ENCODE results near the gene SMAD3. TPM values are rescaled to one million over a fixed set of nuclear protein-coding genes. Genes with fewer than 3 reads are reported as not detected.
"Not testable (repeated sequence)": the region's sequence is repeated elsewhere in the genome, so short reads cannot be mapped to it uniquely, and the experiment has no call there.

Gene SMAD3
- total RNA-seq, 2 donors from 2014 or later, result 57.0 to 94.9 TPM

DNA sequence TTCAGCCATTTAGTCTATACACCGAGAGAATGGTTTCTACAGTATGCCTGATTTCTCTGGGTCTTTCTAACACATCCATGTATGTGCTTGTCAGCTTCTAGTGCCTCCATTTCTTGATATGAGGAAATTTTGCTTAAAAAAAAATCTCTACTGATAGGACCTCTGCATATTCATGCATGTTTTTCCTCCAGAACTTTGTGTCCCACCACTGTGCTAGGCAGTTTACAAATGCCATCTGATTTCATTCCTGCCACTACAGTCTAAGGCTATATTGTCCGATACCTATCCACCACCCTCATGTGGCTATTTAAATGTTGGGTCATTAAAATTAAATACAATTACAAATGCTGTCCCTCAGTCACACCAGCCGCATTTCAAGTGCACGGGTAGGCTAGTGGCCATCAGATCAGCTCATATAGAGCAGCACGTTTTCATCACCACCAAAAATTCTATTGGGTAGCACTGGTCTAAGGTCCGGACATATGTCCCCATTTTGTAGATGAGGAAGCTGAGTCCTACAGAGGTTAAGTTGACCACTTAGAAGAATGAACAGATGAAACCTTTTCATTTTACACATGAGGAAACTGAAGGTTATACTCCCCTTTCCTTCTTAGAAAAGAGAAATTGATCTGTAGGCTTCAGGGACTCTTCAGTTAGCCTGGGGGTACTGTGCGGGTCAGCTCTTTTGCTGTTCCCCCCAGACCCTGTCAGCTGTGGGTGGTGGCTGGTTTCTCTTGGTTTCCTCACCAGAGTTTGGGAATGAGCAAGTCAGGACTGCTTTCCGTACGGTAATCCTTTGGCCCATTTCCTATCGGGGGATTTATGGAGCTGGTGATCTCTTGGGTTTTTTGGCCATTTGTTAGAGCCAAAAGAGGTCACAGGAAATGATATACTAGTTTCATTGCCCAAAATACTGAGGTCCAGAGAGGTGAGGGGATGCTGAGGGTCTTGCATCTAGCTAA lies 56.5 kb downstream of the SMAD3 start:
- Mint-ChIP-seq H3K36me3 (ENCODE audit: low read depth) (peaks cover 49% of the 10 kb centered on the region), H3K9me3 (no peaks in the 10 kb centered on the region)
- ATAC-seq (replicated peaks), result no peak

DNA sequence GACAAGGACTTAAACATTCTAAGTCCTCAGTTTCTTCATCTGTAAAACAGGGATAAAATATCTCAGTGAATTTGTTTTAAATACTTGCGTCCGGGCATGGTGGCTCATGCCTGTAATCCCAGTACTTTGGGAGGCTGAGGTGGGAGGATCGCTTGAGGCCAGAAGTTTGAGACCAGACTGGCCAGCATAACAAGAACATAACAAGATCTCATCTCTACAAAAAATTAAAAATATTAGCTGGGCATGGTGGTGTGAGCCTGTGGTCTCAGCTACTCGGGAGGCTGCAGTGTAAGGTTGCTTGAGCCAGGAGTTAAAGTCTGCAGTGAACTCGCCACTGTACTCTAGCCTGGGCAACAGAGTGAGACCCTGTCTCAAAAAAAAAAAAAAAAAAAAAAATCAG lies 57.4 kb downstream of the SMAD3 start:
- not testable (repeated sequence) for H3K9me3 Mint-ChIP-seq; ATAC-seq (replicated peaks); H3K27me3 Mint-ChIP-seq
- H3K36me3 Mint-ChIP-seq (ENCODE audit: low read depth), result peaks cover 51% of the 10 kb centered on the region
- H3K4me1 Mint-ChIP-seq, result peaks cover 57% of the 10 kb centered on the region
- H3K27ac Mint-ChIP-seq, result peak overlapping the region; percentile 95
- peak overlapping the region; percentile 57 for H3K4me3 Mint-ChIP-seq

More for the DNA sequence above, 56.5 kb downstream of the SMAD3 start:
- Mint-ChIP-seq H3K4me1 (peaks cover 54% of the 10 kb centered on the region), H3K27me3 (no peaks in the 10 kb centered on the region), H3K27ac (peak overlapping the region; percentile 95), H3K4me3 (peak overlapping the region; percentile 57)

DNA sequence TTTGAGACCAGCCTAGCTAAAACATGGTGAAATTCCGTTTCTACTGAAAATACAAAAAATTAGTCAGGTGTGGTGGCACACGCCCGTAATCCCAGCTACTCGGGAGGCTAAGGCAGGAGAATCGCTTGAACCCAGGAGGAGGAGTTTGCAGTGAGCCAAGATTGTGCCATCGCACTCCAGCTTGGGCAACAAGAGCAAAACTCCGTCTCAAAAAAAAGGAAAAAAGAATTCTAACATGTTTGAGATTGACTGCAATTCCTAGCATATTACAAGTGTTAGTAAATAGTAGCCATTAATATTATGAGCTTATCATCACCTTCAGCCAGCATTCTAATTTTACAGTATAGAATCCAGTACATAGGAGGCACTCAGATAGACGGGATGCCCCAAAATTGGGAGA lies 57.9 kb downstream of the SMAD3 start:
- not testable (repeated sequence) for H3K27ac Mint-ChIP-seq; ATAC-seq (replicated peaks); H3K4me3 Mint-ChIP-seq; H3K9me3 Mint-ChIP-seq; H3K27me3 Mint-ChIP-seq
- H3K4me1 Mint-ChIP-seq, result peaks cover 58% of the 10 kb centered on the region
- peaks cover 51% of the 10 kb centered on the region for H3K36me3 Mint-ChIP-seq (ENCODE audit: low read depth)

DNA sequence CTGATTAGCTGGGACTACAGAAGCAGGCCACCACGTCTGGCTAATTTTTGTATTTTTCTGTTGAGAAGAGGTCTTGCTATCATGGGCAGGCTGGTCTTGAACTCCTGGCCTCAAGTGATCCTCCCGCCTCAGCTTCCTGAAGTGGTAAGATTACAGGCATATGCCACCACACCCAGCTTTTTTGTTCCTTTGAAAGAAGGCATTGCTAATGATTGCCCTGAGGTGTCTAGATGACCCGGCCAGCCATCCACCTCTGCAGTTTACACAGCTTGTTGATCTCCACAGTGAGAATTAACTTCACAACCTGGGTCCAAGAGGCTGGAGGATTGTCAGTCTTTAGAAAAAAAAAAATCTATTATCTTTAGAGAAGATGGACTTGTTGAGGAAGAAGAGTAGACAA lies 58.7 kb downstream of the SMAD3 start:
- peak overlapping the region; percentile 20 for H3K4me3 Mint-ChIP-seq
- peaks cover 54% of the 10 kb centered on the region for H3K4me1 Mint-ChIP-seq
- no peaks in the 10 kb centered on the region for H3K9me3 Mint-ChIP-seq
- H3K27me3 Mint-ChIP-seq, result no peaks in the 10 kb centered on the region
- H3K36me3 Mint-ChIP-seq (ENCODE audit: low read depth), result peaks cover 44% of the 10 kb centered on the region
- peak overlapping the region; percentile 49 for H3K27ac Mint-ChIP-seq
- no peak for ATAC-seq (replicated peaks)

DNA sequence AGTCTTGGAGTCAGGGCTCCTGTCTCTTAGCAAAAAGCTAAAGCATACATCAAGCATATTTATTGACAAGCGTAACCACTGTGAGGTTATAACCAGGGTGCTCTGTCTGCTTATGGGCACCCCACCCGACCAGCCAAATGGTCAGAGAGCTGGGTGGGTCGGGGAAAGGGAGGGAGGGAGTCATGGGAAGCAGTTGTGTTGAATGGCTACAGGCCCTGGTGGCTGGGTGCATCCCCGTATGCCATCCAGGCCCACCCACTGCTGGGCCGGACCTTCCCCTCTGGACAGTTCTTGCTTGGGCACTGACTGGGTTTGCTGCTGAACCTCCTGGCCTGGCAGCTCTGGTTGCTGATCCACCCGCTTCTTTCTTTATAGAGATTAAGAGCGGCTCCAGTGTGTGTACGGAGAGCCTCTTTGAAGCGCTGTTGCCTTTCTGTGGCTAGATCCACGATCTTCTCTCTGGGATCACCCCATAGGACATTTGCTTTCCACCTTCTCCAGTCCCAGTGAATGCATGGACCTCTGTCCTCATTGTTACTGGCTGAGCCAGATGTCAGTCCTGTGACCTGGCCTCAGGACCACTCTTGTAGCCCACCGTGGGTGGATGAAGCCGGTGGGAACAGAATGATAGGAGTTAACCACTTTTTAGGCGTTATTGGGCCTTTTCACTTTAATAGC lies 59.6 kb downstream of the SMAD3 start:
- H3K9me3 Mint-ChIP-seq, result no peaks in the 10 kb centered on the region
- H3K27ac Mint-ChIP-seq, result peak overlapping the region; percentile 49
- H3K4me1 Mint-ChIP-seq, result peaks cover 54% of the 10 kb centered on the region
- peaks cover 45% of the 10 kb centered on the region for H3K36me3 Mint-ChIP-seq (ENCODE audit: low read depth)
- no peaks in the 10 kb centered on the region for H3K27me3 Mint-ChIP-seq
- H3K4me3 Mint-ChIP-seq, result no peak overlapping the region
- ATAC-seq (replicated peaks), result no peak

DNA sequence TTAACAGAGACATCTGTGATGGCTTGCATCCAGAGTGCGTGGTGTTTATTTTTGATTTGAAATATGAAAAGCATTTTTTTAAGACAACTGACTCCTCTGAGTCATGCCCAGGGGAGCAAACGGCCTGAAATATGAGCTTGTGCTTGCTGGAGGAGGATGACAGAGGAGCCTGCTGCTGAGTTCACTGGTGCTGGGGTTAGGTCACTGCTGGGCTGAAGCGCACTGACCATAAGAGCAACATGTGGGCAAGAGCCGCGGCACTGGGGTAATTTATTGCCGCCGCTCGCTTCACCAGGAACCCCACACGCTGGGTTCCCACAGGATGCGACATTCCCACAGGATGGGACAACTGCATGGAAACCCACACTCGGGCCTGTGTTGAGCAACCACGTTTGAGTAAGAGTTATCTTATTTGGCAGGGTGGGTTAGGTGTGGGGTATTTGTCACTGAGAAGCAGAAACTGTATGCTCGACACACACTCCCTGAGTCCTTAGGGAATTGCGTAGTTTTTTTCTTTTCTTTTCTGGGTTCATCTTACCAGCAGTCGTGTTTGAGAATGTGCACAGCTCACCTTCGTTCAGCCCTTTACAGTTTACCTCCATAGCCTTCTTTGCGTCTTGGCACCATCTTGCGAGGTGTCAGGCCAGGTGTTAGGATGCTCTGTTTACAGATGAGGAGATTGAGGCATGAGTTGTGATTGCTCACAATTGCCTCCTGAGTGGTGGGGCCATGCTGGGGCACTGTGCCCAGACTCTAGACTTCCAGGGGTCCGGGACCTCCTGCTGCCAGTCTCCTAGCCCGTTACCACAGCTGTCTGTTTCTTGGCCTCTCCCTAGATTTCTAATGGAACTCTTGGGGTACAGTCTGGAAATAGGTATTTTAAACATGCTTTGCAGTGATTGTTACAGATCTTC lies 60.4 kb downstream of the SMAD3 start:
- H3K36me3 Mint-ChIP-seq (ENCODE audit: low read depth), result peaks cover 45% of the 10 kb centered on the region
- H3K27me3 Mint-ChIP-seq, result no peaks in the 10 kb centered on the region
- H3K9me3 Mint-ChIP-seq, result no peaks in the 10 kb centered on the region
- H3K4me1 Mint-ChIP-seq, result peaks cover 54% of the 10 kb centered on the region
- peak overlapping the region; percentile 49 for H3K27ac Mint-ChIP-seq
- no peak overlapping the region for H3K4me3 Mint-ChIP-seq
- no peak for ATAC-seq (replicated peaks)

DNA sequence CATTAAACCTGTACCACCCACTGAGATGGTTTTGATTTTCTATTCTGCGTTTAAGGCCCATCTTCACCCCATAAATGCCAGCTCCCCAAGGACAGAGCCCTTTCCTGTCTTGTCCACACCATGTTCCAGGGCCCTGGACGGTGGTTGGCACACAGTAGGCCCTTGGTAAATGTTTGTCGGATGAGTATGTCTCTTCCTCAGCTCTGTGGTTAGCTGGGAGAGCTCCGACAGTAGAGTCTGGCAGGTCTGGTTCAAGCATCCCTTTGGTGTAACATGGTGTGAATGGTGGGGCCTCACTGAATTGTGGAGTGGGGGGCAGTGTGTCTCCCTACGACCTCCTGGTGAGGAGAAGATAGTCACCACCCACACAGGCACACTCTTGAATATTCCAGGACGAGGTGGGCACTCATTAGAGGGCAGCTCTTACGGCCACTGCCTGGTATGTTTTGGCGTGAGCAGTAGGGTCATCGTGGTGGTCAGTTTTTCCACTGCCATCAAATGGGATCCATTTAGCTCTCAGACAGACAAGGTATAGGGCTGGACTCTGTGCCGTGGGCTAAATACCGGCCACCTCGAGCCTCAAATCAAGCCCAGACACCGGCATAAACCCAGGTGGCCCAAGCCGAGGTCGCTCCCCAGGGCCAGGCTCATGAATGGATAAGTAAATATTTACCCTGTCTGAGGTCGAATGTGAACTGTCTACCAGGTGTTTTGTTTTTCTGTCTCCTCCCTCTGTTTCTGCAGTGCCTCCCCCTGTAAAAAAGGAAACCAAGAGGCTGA lies 61.3 kb downstream of the SMAD3 start:
- no peak for ATAC-seq (replicated peaks)
- Mint-ChIP-seq H3K36me3 (ENCODE audit: low read depth) (peaks cover 53% of the 10 kb centered on the region), H3K4me1 (peaks cover 57% of the 10 kb centered on the region), H3K9me3 (no peaks in the 10 kb centered on the region), H3K27me3 (no peaks in the 10 kb centered on the region), H3K27ac (peak overlapping the region; percentile 90), H3K4me3 (peak overlapping the region; percentile 58)

DNA sequence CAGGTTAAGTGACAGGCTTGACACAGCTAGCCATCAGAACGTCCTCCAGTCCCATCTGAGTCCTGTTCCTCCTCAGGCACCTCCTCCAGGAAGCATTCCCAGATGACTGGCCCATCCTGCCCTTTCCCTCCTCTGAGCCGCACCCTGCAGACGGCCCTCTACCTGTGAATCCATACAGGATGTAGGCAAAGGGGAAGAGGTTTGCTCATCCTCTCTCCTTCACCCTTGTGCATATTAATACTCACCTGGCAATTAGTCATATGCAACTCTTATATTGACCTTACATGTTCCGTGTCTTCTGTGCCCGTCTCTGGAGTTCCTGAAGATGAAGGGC lies 61.9 kb downstream of the SMAD3 start:
- Mint-ChIP-seq H3K9me3 (no peaks in the 10 kb centered on the region), H3K27me3 (no peaks in the 10 kb centered on the region), H3K4me1 (peaks cover 61% of the 10 kb centered on the region), H3K36me3 (ENCODE audit: low read depth) (peaks cover 55% of the 10 kb centered on the region), H3K4me3 (peak overlapping the region; percentile 58), H3K27ac (peak overlapping the region; percentile 90)
- ATAC-seq (replicated peaks), result peak; percentile 10

DNA sequence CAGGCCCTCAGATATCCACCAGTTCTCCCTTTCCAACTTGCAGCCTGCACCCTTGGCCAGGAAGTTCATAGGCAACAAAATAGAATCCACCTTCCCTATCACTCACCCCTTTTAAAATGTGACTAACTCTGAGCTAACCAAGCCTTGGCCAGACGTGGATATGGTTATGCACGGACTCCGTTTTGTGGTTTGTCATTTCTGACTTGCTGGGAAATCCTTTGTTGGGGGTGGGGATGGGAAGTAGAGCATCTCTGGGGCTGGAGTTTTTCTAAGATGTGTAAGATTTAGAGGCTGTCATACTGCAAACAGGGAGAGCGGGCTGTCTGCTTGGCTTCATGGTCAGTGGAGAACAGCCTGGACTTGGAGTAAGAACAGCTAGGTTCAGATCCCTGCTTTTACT lies 62.6 kb downstream of the SMAD3 start:
- Mint-ChIP-seq H3K4me3 (peak overlapping the region; percentile 58), H3K27ac (peak overlapping the region; percentile 90), H3K27me3 (no peaks in the 10 kb centered on the region), H3K36me3 (ENCODE audit: low read depth) (peaks cover 55% of the 10 kb centered on the region), H3K4me1 (peaks cover 64% of the 10 kb centered on the region), H3K9me3 (no peaks in the 10 kb centered on the region)
- ATAC-seq (replicated peaks), result peak; percentile 81

DNA sequence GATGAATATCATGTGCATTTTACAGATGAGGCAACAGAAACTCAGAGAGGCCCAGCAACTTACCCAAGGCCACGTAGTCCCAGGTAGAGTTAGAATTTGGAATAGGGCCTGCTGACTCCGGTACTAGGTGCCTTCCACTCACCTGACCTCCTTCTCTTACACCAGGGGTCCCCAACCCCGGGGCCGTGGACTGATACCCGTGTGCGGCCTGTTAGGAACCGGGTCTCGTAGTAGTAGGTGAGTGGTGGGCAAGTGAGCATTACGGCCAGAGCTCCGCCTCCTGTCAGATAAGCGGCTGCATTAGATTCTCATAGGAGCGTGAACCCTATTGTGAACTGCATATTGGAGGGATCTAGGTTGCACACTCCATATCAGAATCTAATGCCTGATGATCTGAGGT lies 64.8 kb downstream of the SMAD3 start:
- H3K36me3 Mint-ChIP-seq (ENCODE audit: low read depth), result peaks cover 55% of the 10 kb centered on the region
- ATAC-seq (replicated peaks), result no peak
- peaks cover 73% of the 10 kb centered on the region for H3K4me1 Mint-ChIP-seq
- no peaks in the 10 kb centered on the region for H3K27me3 Mint-ChIP-seq
- H3K4me3 Mint-ChIP-seq, result peak overlapping the region; percentile 99
- H3K9me3 Mint-ChIP-seq, result no peaks in the 10 kb centered on the region
- peak overlapping the region; percentile 99 for H3K27ac Mint-ChIP-seq

DNA sequence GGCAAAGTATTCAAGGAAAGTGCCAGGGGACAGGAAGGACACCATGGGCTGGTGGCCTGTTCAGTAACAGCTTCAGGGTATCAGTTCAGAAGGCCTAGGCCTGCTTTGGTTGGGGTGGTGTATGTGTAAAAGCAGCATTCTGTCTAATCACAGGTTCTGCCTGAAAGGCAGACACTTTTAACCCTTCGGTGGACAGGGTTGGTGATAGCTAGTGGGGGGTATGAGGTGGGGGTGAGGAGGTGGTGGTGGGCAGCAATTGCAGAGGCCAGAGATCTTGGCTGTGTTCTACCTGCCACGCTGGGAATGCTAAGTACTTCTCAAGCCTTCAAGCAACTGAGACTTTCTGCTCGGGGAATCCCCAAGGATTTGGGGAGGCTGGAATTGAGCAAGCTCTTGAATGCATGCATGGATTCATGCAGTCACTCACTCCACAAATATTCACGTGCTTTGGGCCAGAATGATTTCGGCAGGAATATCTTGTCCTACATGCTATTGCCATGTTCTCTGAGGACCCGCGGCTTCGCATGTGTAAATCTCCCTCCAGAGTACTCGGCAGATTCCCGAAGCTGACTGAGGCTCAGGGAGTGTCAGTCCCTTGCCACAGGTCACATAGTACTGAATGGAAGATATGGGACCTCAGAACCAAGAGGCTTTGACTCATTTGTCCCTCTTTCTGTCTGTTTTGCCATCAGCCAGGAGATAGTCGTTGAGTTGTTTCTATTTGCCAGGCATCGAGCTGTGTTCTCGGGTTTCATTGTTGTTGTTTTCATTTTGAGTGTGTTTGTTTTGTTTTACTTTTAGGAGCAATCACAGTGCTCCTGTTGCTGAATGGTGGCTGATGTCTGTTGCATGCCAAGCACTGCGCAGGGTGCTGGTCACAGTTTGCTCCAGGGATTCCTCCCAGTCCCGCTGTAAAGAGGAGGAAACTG lies 65.5 kb downstream of the SMAD3 start:
- ATAC-seq (replicated peaks), result peak; percentile 55
- H3K4me3 Mint-ChIP-seq, result peak overlapping the region; percentile 99
- H3K27ac Mint-ChIP-seq, result peak overlapping the region; percentile 99
- no peaks in the 10 kb centered on the region for H3K27me3 Mint-ChIP-seq
- H3K36me3 Mint-ChIP-seq (ENCODE audit: low read depth), result peaks cover 57% of the 10 kb centered on the region
- H3K4me1 Mint-ChIP-seq, result peaks cover 76% of the 10 kb centered on the region
- no peaks in the 10 kb centered on the region for H3K9me3 Mint-ChIP-seq

DNA sequence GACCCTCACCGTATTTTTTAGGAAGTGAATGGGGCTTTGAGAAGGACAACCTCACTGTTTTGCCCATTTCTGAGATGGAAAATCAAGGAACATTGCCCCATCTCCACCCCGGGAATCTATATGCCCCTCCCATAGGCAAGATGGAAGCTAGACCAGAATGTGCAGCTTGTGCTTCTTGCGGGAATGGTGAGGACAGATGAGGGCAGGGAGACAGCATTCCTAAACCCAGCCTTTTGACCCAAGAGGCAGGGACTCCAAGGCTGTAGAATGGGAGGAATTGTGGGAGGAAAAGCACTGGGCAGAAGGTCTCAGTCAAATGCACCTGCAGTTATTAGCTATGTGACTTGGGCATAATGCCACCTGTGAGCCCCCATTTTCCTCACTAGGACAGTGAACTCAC lies 66.9 kb downstream of the SMAD3 start:
- Mint-ChIP-seq H3K4me3 (peak overlapping the region; percentile 99), H3K27ac (peak overlapping the region; percentile 99), H3K36me3 (ENCODE audit: low read depth) (peaks cover 65% of the 10 kb centered on the region), H3K27me3 (no peaks in the 10 kb centered on the region), H3K9me3 (no peaks in the 10 kb centered on the region), H3K4me1 (peaks cover 83% of the 10 kb centered on the region)
- ATAC-seq (replicated peaks), result no peak

DNA sequence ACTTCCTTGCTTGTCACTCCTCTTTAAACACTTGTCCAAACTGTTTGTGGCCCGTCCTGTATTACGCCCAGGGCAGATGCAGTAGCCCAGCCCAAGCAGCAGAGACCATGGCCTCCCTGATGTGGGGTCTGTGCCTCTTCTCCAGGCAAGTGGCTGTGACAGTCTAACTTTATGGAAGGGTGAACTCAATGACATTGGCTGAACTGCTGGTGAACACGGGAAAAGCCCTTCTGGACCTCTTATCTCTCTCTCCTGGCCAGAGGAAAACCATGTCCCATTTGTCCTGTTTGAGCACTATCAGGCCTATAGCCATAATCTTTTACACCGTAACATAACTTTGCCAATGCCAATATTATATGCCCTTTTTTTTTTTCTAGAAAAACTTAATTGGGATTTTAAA lies 67.6 kb downstream of the SMAD3 start:
- ATAC-seq (replicated peaks), result no peak
- H3K36me3 Mint-ChIP-seq (ENCODE audit: low read depth), result peaks cover 61% of the 10 kb centered on the region
- peak overlapping the region; percentile 99 for H3K27ac Mint-ChIP-seq
- H3K4me1 Mint-ChIP-seq, result peaks cover 83% of the 10 kb centered on the region
- no peaks in the 10 kb centered on the region for H3K9me3 Mint-ChIP-seq
- no peaks in the 10 kb centered on the region for H3K27me3 Mint-ChIP-seq
- H3K4me3 Mint-ChIP-seq, result peak overlapping the region; percentile 99
